MM.1S (cell line): ENCODE results near the gene ALDH3A2.

Experiments
- DNase-seq: peaks from one replicate; pipeline ENCODE4 v3.0.0-alpha.2; 2015
- H2AFZ ChIP-seq: fragments of 300-600 bp; sonication (generic); 2 replicates; pipeline ENCODE4 v1.6.0; 2016; ENCODE audit warnings: antibody characterized with exemption, low read length
- H3F3A ChIP-seq: fragments of 300-600 bp; sonication (generic); 2 replicates; pipeline ENCODE4 v1.6.1; 2016; ENCODE audit warnings: mild to moderate bottlenecking, antibody characterized with exemption, low read length, moderate library complexity, mixed read lengths; ENCODE audit not compliant: insufficient read depth
- H3K27ac ChIP-seq: fragments of 300-600 bp; sonication (generic); 2 replicates; pipeline ENCODE4 v1.5.1; 2016; ENCODE audit warnings: mild to moderate bottlenecking, low read length
- H3K27me3 ChIP-seq: fragments of 300-600 bp; sonication (generic); replicated peaks from 2 replicates; pipeline ENCODE4 v1.6.0; 2016; ENCODE audit warnings: low read length; ENCODE audit not compliant: insufficient read depth
- H3K36me3 ChIP-seq: fragments of 300-600 bp; sonication (generic); replicated peaks from 2 replicates; pipeline ENCODE4 v1.6.1; 2016; ENCODE audit warnings: mild to moderate bottlenecking, low read length, mixed read lengths; ENCODE audit not compliant: insufficient read depth
- H3K4me1 ChIP-seq: fragments of 300-600 bp; sonication (generic); 2 replicates; pipeline ENCODE4 v1.6.1; 2016; ENCODE audit warnings: low read length, mixed read lengths
- H3K4me2 ChIP-seq: fragments of 300-600 bp; sonication (generic); 2 replicates; pipeline ENCODE4 v1.6.0; 2016; ENCODE audit warnings: low read depth, low read length
- H3K4me3 ChIP-seq: fragments of 300-600 bp; sonication (generic); 2 replicates; pipeline ENCODE4 v1.5.1; 2016; ENCODE audit warnings: low read length, mixed read lengths
- H3K79me2 ChIP-seq: fragments of 300-600 bp; sonication (generic); 2 replicates; pipeline ENCODE4 v1.6.1; 2016; ENCODE audit warnings: mixed run types, low read length, mixed read lengths
- H3K9ac ChIP-seq: fragments of 300-600 bp; sonication (generic); 2 replicates; pipeline ENCODE4 v1.6.1; 2016; ENCODE audit warnings: low read length, mixed read lengths
- H3K9me2 ChIP-seq: fragments of 300-600 bp; sonication (generic); replicated peaks from 2 replicates; pipeline ENCODE4 v1.6.1; 2016; ENCODE audit warnings: mild to moderate bottlenecking, low read length, mixed read lengths; ENCODE audit not compliant: insufficient read depth
- H3K9me3 ChIP-seq: fragments of 300-600 bp; sonication (generic); replicated peaks from 2 replicates; pipeline ENCODE4 v1.6.1; 2016; ENCODE audit warnings: mild to moderate bottlenecking, low read length, mixed read lengths; ENCODE audit not compliant: insufficient read depth
- H4K20me1 ChIP-seq: fragments of 300-600 bp; sonication (generic); 2 replicates; pipeline ENCODE4 v1.6.1; 2016; ENCODE audit warnings: mild to moderate bottlenecking, low read length, moderate library complexity, mixed read lengths; ENCODE audit not compliant: insufficient read depth
- EZH2 ChIP-seq: fragments of 300-600 bp; sonication (generic); optimal IDR thresholded peaks from 2 replicates; pipeline ENCODE3; 2017; ENCODE audit warnings: low read depth, mild to moderate bottlenecking, antibody characterized with exemption, low read length, mixed read lengths
- EZH2phosphoT487 ChIP-seq: fragments of 300-600 bp; sonication (generic); IDR thresholded peaks from 2 replicates; pipeline ENCODE4 v1.6.1; 2018; ENCODE audit warnings: antibody characterized with exemption, low read length
- TF ChIP-seq, protein P1 (sequence below): fragments of 300-600 bp; sonication (generic); IDR thresholded peaks from 2 replicates; pipeline ENCODE4 v1.5.1; 2016; ENCODE audit warnings: antibody characterized with exemption, low read length, mixed read lengths

ALDH3A2 gene

DNA sequence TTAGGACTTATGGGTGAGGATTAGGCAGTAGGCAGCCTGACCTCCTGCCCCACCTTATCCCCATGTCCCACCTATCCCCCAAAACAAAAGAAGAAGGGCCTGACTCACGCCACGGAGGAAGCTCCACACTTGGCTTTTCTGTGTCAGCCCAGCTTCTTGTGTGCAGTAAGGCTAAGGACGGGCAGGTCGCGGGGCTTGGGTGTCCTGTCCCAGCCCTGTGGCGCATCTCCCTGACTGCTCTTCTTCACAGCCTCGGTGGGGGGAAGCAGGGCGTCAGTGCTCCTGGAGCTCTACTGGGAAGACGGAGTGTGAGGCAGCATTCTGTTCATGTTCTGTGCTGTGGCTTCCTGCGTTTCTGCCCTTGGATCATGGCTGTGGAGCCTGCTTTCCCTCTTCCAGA lies 34.6 kb upstream of the ALDH3A2 start:
- H3K79me2 ChIP-seq = no peaks in the 10 kb centered on the region
- peak overlapping the region; percentile 9; the same call in 1 of the 2 replicates for H2AFZ ChIP-seq
- no peak overlapping the region for H3K27ac ChIP-seq
- no peaks in the 10 kb centered on the region for H3F3A ChIP-seq
- H3K4me1 ChIP-seq = no peaks in the 10 kb centered on the region
- H3K9ac ChIP-seq = no peak overlapping the region
- H3K9me2 ChIP-seq = no peaks in the 10 kb centered on the region
- no peaks in the 10 kb centered on the region for H3K36me3 ChIP-seq
- H4K20me1 ChIP-seq = no peaks in the 10 kb centered on the region
- no peaks in the 10 kb centered on the region for H3K27me3 ChIP-seq
- DNase-seq = no peak
- H3K4me2 ChIP-seq = no peak overlapping the region
- no peak for TF ChIP-seq EZH2phosphoT487
- TF ChIP-seq, protein P1, sequence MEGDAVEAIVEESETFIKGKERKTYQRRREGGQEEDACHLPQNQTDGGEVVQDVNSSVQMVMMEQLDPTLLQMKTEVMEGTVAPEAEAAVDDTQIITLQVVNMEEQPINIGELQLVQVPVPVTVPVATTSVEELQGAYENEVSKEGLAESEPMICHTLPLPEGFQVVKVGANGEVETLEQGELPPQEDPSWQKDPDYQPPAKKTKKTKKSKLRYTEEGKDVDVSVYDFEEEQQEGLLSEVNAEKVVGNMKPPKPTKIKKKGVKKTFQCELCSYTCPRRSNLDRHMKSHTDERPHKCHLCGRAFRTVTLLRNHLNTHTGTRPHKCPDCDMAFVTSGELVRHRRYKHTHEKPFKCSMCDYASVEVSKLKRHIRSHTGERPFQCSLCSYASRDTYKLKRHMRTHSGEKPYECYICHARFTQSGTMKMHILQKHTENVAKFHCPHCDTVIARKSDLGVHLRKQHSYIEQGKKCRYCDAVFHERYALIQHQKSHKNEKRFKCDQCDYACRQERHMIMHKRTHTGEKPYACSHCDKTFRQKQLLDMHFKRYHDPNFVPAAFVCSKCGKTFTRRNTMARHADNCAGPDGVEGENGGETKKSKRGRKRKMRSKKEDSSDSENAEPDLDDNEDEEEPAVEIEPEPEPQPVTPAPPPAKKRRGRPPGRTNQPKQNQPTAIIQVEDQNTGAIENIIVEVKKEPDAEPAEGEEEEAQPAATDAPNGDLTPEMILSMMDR = no peak
- TF ChIP-seq EZH2 = no peak
- H3K9me3 ChIP-seq = no peaks in the 10 kb centered on the region
- H3K4me3 ChIP-seq = no peak overlapping the region

DNA sequence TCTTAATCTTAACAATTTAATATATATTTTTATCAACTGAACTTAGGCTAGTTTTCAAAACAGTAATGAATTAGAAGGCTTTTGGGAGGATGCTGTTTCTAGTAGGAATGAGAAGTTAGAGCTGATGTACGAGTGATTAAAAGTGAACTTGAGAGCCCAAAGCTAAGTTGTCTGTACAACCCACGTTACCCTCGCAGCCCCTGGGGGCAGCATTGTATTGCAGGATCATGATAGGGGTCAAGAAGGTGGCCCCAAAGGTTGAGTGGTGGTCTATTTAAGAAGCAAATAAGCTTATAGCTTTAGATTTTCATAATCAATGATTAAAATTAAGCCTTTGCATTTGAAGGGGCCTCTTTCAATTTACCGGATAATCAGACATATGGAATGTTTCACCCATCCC lies 33.7 kb upstream of the ALDH3A2 start:
- Histone ChIP-seq H2AFZ (no peak overlapping the region), H3K4me1 (no peaks in the 10 kb centered on the region), H3K4me3 (no peak overlapping the region), H4K20me1 (no peaks in the 10 kb centered on the region), H3K36me3 (no peaks in the 10 kb centered on the region), H3K9ac (no peak overlapping the region), H3K4me2 (no peak overlapping the region), H3F3A (no peaks in the 10 kb centered on the region), H3K79me2 (no peaks in the 10 kb centered on the region), H3K9me2 (no peaks in the 10 kb centered on the region), H3K27me3 (no peaks in the 10 kb centered on the region), H3K27ac (no peak overlapping the region), H3K9me3 (no peaks in the 10 kb centered on the region)
- no peak for DNase-seq
- TF ChIP-seq, protein P1 = no peak
- TF ChIP-seq EZH2phosphoT487 (no peak), EZH2 (no peak)

DNA sequence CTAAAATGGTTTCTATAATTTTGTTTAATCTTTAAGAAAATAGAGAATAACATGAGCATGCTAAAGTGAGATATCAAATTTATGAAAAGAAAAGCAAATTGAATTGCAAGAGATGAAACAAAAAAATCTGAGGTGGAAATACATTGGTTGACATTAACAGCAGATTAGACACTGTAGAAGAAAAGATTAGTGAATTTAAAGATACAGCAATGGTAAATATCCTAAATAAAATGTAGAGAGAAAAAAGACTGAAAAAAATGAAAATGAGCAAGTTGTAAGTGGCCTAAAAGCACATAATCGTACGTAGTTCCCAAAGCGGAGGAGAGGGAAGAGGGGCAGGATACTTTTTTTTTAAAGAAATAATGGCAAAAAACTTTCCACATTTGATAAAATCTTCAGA lies 30.5 kb upstream of the ALDH3A2 start:
- no peak overlapping the region for H3K4me2 ChIP-seq
- no peak overlapping the region for H3K4me3 ChIP-seq
- H3K36me3 ChIP-seq = no peaks in the 10 kb centered on the region
- H2AFZ ChIP-seq = no peak overlapping the region
- no peaks in the 10 kb centered on the region for H3K9me3 ChIP-seq
- no peaks in the 10 kb centered on the region for H3F3A ChIP-seq
- H3K79me2 ChIP-seq = no peaks in the 10 kb centered on the region
- no peaks in the 10 kb centered on the region for H3K9me2 ChIP-seq
- H3K27me3 ChIP-seq = no peaks in the 10 kb centered on the region
- TF ChIP-seq EZH2phosphoT487 (no peak), EZH2 (no peak)
- TF ChIP-seq, protein P1 = no peak
- no peak for DNase-seq
- no peaks in the 10 kb centered on the region for H3K4me1 ChIP-seq
- no peak overlapping the region for H3K27ac ChIP-seq
- H4K20me1 ChIP-seq = no peaks in the 10 kb centered on the region
- H3K9ac ChIP-seq = no peak overlapping the region
